Measurements from ENCODE around the gene ZNF287.

ZNF287 gene

GRCh38 chr17:16506188-16506587 lies 62.8 kb downstream of the ZNF287 start:
- no peaks in the 10 kb centered on the region for H3K9me3 ChIP-seq (ENCODE audit: low read length)
- no peak overlapping the region for H2AFZ ChIP-seq (ENCODE audit: low read depth, low read length)
- H3K27me3 ChIP-seq (ENCODE audit: insufficient read depth, low read length): no peaks in the 10 kb centered on the region
- H3K4me3 ChIP-seq (ENCODE audit: low read length): no peak overlapping the region
- no peaks in the 10 kb centered on the region for H3K4me1 ChIP-seq (ENCODE audit: insufficient read depth, low read length)
- no peaks in the 10 kb centered on the region for H3K36me3 ChIP-seq (ENCODE audit: insufficient read depth, low read length)

- Histone ChIP-seq H3K4me3 (ENCODE audit: low read length) (no peak overlapping the region), H3K36me3 (ENCODE audit: insufficient read depth, low read length) (no peaks in the 10 kb centered on the region), H3K4me1 (ENCODE audit: insufficient read depth, low read length) (no peaks in the 10 kb centered on the region), H2AFZ (ENCODE audit: low read depth, low read length) (no peak overlapping the region), H3K27me3 (ENCODE audit: insufficient read depth, low read length) (no peaks in the 10 kb centered on the region), H3K9me3 (ENCODE audit: low read length) (no peaks in the 10 kb centered on the region)
Observed at GRCh38 chr17:16504984-16505383, 64.0 kb downstream of the ZNF287 start.

Data from neuron (in vitro differentiated cells).